NB4 (cell line): ENCODE results near the gene CX3CR1.

Source experiments
- DNase-seq: peaks from one replicate; pipeline ENCODE4 v3.0.0; 2010; ENCODE audit warnings: low read depth
- H3K4me3 ChIP-seq: one replicate; pipeline ENCODE4 v1.5.1; 2011; ENCODE audit warnings: mild to moderate bottlenecking, low read depth, low read length, moderate library complexity
- MYC ChIP-seq: IDR thresholded peaks from 2 replicates; pipeline ENCODE4 v1.6.1; 2011; ENCODE audit warnings: low read depth, low read length
- POLR2A ChIP-seq: IDR thresholded peaks from 2 replicates; pipeline ENCODE4 v1.6.1; 2011; ENCODE audit warnings: mild to moderate bottlenecking; ENCODE audit not compliant: insufficient read length; ENCODE audit errors: extremely low read depth
- TF ChIP-seq, protein P1 (sequence below): IDR thresholded peaks from one replicate; pipeline ENCODE4 v1.5.1; 2012; ENCODE audit warnings: low read depth, low read length
- TF ChIP-seq, protein P2 (sequence below): IDR thresholded peaks from 2 replicates; pipeline ENCODE4 v1.6.1; 2011; ENCODE audit warnings: low read depth, low read length

The CX3CR1 gene

DNA sequence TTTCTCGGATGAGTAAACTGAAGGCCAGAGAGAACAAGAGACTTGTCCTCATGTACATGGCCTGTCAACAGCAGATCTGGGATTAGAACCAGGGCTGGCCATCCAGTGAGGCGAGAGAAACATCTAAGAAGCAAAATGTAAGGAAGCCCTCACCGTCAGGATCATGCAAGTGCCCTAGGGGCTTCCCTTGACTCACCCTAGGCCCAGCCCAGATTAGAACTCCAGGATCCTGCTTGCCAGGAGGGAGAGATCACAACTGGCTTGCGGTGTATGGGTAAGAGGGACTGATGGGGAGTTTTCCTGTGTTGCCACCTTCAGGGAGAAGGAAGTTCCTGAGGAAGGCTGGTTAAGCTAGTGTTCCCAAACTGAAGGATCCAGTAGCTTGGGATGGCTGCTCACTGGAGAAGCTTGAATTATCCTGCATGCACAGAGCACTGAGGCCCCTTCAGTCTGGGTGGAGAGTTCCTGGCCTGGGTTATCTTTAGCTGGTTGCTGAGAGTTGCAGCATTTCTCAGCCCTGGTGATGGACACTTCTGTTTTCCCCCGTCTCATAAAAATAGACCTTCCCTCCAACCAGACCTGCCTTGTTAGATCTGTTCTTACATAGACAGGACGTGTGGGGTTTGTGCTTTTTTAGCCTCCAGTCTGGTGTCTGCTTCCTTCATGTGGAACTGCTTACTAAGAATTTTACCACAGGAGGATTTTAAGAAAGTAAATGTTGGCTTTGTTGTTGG is 59.3 kb downstream of the CX3CR1 start:
- DNase-seq = peak; percentile 64

GRCh38 chr3:39219702-39220101 is 60.1 kb downstream of the CX3CR1 start:
- TF ChIP-seq MYC = no peak
- TF ChIP-seq, protein P1, sequence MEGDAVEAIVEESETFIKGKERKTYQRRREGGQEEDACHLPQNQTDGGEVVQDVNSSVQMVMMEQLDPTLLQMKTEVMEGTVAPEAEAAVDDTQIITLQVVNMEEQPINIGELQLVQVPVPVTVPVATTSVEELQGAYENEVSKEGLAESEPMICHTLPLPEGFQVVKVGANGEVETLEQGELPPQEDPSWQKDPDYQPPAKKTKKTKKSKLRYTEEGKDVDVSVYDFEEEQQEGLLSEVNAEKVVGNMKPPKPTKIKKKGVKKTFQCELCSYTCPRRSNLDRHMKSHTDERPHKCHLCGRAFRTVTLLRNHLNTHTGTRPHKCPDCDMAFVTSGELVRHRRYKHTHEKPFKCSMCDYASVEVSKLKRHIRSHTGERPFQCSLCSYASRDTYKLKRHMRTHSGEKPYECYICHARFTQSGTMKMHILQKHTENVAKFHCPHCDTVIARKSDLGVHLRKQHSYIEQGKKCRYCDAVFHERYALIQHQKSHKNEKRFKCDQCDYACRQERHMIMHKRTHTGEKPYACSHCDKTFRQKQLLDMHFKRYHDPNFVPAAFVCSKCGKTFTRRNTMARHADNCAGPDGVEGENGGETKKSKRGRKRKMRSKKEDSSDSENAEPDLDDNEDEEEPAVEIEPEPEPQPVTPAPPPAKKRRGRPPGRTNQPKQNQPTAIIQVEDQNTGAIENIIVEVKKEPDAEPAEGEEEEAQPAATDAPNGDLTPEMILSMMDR = no peak
- no peak for TF ChIP-seq POLR2A
- TF ChIP-seq, protein P2, sequence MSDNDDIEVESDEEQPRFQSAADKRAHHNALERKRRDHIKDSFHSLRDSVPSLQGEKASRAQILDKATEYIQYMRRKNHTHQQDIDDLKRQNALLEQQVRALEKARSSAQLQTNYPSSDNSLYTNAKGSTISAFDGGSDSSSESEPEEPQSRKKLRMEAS = no peak
- no peak overlapping the region for H3K4me3 ChIP-seq
- DNase-seq = no peak

More for the DNA sequence above, 59.3 kb downstream of the CX3CR1 start:
- no peak overlapping the region for H3K4me3 ChIP-seq
- TF ChIP-seq POLR2A (no peak), MYC (no peak)
- TF ChIP-seq, protein P1 = no peak
- TF ChIP-seq, protein P2 = no peak

DNA sequence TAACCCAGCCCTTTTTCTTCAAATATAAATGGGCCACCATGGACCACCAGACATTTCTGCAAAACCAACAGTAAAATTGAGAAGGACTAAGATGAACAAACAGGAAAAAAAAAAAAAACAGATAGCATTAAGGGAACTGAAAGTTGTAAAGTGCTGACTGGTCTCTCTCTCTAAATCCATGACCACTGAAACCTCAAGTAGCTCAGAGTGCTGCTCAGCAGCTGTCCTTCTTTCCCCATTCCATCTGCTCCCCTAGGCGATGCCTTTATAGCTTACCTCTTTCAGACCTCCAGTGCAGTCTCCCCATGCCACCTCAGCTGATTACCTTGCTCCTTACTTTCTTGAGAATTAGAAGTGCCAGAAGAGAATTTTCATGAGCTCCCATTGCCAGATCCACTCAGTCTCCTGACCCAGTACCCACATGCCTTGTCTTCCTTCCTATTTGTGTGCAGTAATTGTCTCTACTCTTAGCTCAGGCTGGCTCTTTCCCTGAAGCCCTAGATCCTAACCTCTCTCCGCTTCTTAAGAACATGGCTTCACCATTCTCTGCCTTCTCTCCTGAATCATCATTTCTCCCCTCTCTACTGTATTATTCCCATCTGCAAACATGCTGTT is 63.6 kb downstream of the CX3CR1 start:
- peak; percentile 84 for DNase-seq
- no peak overlapping the region for H3K4me3 ChIP-seq
- TF ChIP-seq, protein P1 = no peak
- TF ChIP-seq, protein P2 = no peak
- TF ChIP-seq POLR2A (no peak), MYC (no peak)

- DNase-seq = no peak
- no peak overlapping the region for H3K4me3 ChIP-seq
- TF ChIP-seq MYC = no peak
- TF ChIP-seq POLR2A = no peak
These were observed 66.2 kb downstream of the CX3CR1 start for GRCh38 chr3:39213613-39214012.
